HFF-Myc (cell line): ENCODE measurements around the gene GPR61.

ENCODE experiments used
- DNase-seq: peaks from one replicate; pipeline ENCODE4 v3.0.0-alpha.2; 2011; ENCODE audit warnings: low read depth; ENCODE audit errors: extremely low read depth
- H3K4me3 ChIP-seq: replicated peaks from 2 replicates; pipeline ENCODE4 v1.5.1; 2011; ENCODE audit warnings: low read depth, mild to moderate bottlenecking, control low read depth, low read length
- TF ChIP-seq, protein P1 (sequence below): IDR thresholded peaks from 2 replicates; pipeline ENCODE4 v1.5.1; 2012; ENCODE audit warnings: mild to moderate bottlenecking, low read depth, low read length, control low read depth; ENCODE audit errors: missing control alignments

Gene GPR61

DNA sequence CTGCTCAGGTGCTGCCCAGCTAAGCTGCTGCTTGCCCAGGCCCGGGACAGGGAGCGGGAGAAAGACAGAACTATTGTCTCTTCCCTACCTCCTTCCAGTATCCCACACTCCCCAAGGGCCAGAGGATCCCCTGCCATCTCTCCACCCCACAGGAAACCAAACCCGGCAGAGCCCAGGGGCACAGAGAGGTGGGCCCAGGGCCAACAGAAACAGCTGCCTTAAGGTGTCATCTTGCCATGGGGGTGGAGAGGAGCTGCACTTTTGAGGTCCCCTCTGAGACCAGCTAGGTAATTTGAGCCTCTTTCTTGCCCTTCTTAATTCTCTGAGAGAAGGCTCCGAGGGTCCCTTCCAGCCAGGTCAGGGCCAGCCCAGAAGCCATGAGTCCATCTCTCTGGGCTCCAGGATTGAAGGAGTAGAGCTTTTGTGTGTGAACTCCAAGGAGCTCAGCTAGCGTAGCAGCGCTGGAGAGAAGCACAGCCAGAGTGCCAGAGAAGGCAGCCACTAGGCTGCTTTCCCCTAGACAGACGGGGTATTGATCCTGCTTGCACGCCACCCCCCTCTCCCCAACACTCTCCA is 9.7 kb upstream of the GPR61 start:
- no peak overlapping the region for H3K4me3 ChIP-seq
- no peak for DNase-seq
- TF ChIP-seq, protein P1, sequence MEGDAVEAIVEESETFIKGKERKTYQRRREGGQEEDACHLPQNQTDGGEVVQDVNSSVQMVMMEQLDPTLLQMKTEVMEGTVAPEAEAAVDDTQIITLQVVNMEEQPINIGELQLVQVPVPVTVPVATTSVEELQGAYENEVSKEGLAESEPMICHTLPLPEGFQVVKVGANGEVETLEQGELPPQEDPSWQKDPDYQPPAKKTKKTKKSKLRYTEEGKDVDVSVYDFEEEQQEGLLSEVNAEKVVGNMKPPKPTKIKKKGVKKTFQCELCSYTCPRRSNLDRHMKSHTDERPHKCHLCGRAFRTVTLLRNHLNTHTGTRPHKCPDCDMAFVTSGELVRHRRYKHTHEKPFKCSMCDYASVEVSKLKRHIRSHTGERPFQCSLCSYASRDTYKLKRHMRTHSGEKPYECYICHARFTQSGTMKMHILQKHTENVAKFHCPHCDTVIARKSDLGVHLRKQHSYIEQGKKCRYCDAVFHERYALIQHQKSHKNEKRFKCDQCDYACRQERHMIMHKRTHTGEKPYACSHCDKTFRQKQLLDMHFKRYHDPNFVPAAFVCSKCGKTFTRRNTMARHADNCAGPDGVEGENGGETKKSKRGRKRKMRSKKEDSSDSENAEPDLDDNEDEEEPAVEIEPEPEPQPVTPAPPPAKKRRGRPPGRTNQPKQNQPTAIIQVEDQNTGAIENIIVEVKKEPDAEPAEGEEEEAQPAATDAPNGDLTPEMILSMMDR, result no peak

DNA sequence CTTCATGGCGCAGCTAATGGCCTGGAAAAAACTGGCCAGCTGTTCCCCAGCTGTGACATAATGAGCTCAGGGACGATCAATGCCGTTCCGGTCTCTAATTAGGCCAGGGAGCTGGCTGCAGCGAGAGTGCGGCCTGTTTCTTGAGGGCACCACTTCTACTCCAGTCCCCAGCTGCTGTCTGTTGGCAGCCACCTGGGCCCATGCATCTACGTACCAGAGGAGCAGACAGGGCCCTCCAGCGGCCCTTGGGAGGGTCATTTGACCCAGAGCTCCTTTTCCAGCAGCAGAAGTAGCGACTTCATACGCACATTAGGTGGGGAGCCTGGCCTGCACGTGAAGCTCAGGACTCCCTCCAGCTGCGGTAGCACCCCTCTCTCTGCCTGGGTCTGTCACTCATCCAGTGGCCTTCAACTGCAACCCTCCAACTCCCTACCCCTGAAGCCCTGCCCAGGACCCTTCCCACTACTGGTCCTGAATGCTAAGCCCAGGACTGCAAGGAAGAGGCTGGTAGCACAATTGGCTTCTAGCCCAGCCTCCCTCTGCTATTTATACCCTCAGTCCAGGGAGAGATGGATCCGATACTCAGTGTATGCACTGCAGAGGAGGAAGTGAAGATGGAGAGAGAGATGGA is 9.1 kb upstream of the GPR61 start:
- no peak for DNase-seq
- TF ChIP-seq, protein P1, result no peak
- no peak overlapping the region for H3K4me3 ChIP-seq

DNA sequence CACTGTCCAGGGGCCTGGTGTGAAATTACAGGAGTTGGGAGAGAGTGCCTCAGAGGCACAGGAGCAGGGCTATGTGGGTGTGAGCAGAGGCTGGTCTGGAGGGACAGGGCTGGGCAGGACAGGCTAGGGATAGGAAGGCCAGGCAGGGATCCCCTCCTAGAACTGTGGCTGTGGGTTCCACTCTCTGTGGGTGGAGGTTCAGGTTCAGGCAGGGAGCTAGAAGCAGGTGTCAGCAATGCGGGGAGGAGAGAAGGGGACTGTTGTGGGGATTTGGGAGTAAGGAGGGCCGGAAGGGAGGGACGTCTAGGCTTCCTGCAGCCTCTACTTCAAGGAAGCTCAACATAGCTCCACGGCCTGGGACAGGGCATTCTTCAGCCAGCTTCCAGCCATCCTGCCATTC is 8.3 kb upstream of the GPR61 start:
- H3K4me3 ChIP-seq, result no peak overlapping the region
- no peak for DNase-seq
- TF ChIP-seq, protein P1, result no peak

DNA sequence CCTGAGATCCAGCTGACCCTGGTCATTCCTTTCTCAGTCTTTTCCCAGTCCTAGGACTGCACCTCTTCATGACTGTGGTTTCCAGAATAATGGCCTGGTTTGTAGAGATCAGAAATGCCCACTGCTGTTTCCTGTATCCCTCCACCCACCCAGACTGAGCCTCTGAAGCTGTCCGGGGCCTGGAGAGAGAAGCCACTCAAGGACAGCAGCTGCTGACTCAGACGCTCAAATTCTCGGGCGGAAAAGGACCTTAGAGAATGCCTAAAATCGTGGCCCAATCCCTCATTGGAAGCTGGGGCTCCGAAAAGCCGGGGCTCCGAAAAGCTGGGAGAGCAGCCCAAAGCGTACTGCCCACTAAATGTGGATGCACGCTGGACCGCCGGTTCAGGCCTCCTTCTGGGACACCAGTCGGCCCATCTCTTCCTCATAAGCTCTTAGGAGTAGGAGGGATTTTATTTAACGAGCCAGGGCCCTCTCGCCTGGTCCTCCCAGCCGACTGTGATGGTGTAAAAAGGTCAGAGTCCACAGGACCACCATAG is 7.8 kb upstream of the GPR61 start:
- TF ChIP-seq, protein P1, result no peak
- DNase-seq, result no peak
- H3K4me3 ChIP-seq, result no peak overlapping the region

DNA sequence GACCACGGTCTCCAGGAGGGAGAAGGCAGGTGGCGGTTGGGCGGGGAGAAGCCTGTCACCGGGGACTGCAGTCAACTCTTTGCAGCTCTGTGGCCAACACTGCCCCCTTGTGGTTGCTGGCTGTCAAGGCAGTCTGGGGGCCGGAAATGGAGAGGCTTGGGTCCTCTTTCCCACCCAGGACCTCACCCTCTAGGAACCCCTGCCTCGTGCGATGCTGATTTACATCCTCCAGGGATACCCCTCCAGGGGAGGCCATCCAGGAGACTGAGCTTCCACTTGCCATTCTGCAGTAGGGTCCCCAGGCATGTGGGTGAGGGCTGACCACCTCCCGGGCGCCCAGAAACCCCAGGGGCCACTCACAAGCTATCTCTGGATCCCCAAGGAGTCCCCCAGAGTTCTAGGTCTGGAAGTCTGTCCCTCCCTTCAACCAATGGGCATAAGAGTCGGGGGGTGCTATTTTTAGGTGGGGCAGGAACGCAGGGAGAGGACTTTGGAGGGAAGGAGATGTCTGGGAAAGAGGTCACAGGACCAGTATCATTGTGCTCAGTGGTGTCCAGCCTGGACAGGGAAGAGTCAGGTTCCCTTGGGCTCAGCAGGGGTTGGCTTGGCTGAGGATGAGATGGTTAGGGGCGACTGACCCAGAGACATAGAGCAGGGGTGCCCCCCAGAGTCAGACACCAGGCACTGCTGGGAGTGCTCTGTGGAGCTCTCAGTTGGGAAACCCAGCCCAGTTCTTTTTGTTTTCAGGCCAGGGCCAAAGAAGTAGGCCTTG is 7.1 kb upstream of the GPR61 start:
- TF ChIP-seq, protein P1, result peak; percentile 97
- no peak for DNase-seq
- H3K4me3 ChIP-seq, result no peak overlapping the region

DNA sequence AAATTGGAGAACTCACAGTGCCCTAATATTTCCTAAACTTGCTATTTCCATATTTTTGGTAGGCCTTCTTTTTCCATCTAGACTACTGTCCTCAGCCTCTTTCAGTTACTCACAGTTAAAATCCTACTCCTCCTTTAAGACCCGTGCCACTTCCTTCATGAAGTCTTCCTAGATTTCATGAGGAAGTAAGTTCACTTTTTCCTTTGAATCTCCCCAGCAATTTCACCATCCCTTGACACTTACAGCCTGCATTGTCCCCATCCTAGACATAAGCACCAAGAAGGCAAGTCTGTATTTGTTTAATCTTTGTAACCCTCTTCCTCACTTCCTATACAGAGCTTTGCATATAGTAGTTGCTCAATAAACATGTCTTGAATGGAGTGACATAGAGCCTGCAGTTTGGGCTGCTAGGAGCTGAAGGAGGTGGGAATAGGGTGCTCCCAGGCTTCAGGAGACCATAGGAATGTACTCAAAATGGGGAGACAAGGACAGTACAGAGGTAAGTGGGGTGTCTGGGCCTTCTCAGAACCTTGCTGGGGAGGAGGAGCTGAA is 5.3 kb upstream of the GPR61 start:
- DNase-seq, result no peak
- no peak overlapping the region for H3K4me3 ChIP-seq
- TF ChIP-seq, protein P1, result no peak
